Neural progenitor cell (in vitro differentiated cells): ENCODE measurements around the gene DCLK2. TPM values are rescaled to one million over a fixed set of nuclear protein-coding genes. Genes with fewer than 3 reads are reported as not detected.
"Not testable (repeated sequence)": the region's sequence is repeated elsewhere in the genome, so short reads cannot be mapped to it uniquely, and the experiment has no call there.

ENCODE experiments used
- DNase-seq: peaks from one replicate; pipeline ENCODE4 v3.0.0-alpha.2; 2016; ENCODE audit warnings: low spot score
- H2AFZ ChIP-seq: fragments of 200-600 bp; sonication (generic); replicated peaks from 2 replicates; pipeline ENCODE4 v1.6.1; 2016; ENCODE audit warnings: antibody characterized with exemption
- H3F3A ChIP-seq: fragments of 200-600 bp; sonication (generic); 2 replicates; pipeline ENCODE4 v1.6.1; 2016; ENCODE audit warnings: antibody characterized with exemption, low read depth
- H3K27ac ChIP-seq: fragments of 200-600 bp; sonication (generic); 2 replicates; pipeline ENCODE4 v1.5.1; 2016; ENCODE audit warnings: mild to moderate bottlenecking
- H3K27me3 ChIP-seq: fragments of 200-600 bp; sonication (generic); 2 replicates; pipeline ENCODE4 v1.6.1; 2016; ENCODE audit warnings: mild to moderate bottlenecking, moderate library complexity
- H3K36me3 ChIP-seq: fragments of 200-600 bp; sonication (generic); 2 replicates; pipeline ENCODE4 v1.5.1; 2016
- H3K4me1 ChIP-seq: fragments of 200-600 bp; sonication (generic); 2 replicates; pipeline ENCODE4 v1.6.1; 2016; ENCODE audit warnings: mixed run types
- H3K4me2 ChIP-seq: fragments of 200-600 bp; sonication (generic); 2 replicates; pipeline ENCODE4 v1.6.1; 2016
- H3K4me3 ChIP-seq: fragments of 200-600 bp; sonication (generic); 2 replicates; pipeline ENCODE4 v1.5.1; 2016
- H3K79me2 ChIP-seq: fragments of 200-600 bp; sonication (generic); 2 replicates; pipeline ENCODE4 v1.6.1; 2016; ENCODE audit warnings: low read depth
- H3K9ac ChIP-seq: fragments of 200-600 bp; sonication (generic); 2 replicates; pipeline ENCODE4 v1.6.1; 2016
- H3K9me3 ChIP-seq: fragments of 200-600 bp; sonication (generic); 2 replicates; pipeline ENCODE4 v1.5.1; 2016; ENCODE audit warnings: low read depth
- H4K20me1 ChIP-seq: fragments of 200-600 bp; sonication (generic); 2 replicates; pipeline ENCODE4 v1.6.1; 2016; ENCODE audit warnings: low read depth
- H3K27ac Mint-ChIP-seq: 3 replicates; pipeline ENCODE4 v1.8.0; 2021; ENCODE audit warnings: mixed read lengths
- H3K27me3 Mint-ChIP-seq: 2 replicates; pipeline ENCODE4 v1.8.0; 2022; ENCODE audit warnings: low read depth, mild to moderate bottlenecking, inconsistent platforms, moderate library complexity, mixed read lengths; ENCODE audit not compliant: insufficient read depth
- H3K36me3 Mint-ChIP-seq: 3 replicates; pipeline ENCODE4 v1.8.0; 2021; ENCODE audit warnings: mixed read lengths
- H3K4me1 Mint-ChIP-seq: 3 replicates; pipeline ENCODE4 v1.8.0; 2021; ENCODE audit warnings: mixed read lengths
- H3K4me3 Mint-ChIP-seq: 3 replicates; pipeline ENCODE4 v1.8.0; 2021; ENCODE audit warnings: mild to moderate bottlenecking, moderate library complexity, mixed read lengths
- H3K9me3 Mint-ChIP-seq: 3 replicates; pipeline ENCODE4 v1.8.0; 2020; ENCODE audit warnings: mixed read lengths
- EZH2 ChIP-seq: fragments of 200-600 bp; sonication (generic); IDR thresholded peaks from 2 replicates; pipeline ENCODE4 v1.6.1; 2017; ENCODE audit warnings: antibody characterized with exemption, mild to moderate bottlenecking, moderate library complexity
- EZH2phosphoT487 ChIP-seq: fragments of 200-600 bp; sonication (generic); IDR thresholded peaks from 2 replicates; pipeline ENCODE4 v1.6.1; 2017; ENCODE audit warnings: antibody characterized with exemption
- total RNA-seq: library from RNA; depleted of rRNA; stranded (reverse); fragments of >200 nt; gene quantifications from 2 replicates; pipeline ENCODE4 v1.2.3, GENCODE V29; 2015; ENCODE audit warnings: low replicate concordance
- TF ChIP-seq, protein P1 (sequence below): fragments of 200-600 bp; sonication (generic); IDR thresholded peaks from 2 replicates; pipeline ENCODE4 v1.5.1; 2017; ENCODE audit warnings: antibody characterized with exemption, mild to moderate bottlenecking

The DCLK2 gene
- total RNA-seq, 1 donor from 2014 or later, result 11.7 TPM

DNA sequence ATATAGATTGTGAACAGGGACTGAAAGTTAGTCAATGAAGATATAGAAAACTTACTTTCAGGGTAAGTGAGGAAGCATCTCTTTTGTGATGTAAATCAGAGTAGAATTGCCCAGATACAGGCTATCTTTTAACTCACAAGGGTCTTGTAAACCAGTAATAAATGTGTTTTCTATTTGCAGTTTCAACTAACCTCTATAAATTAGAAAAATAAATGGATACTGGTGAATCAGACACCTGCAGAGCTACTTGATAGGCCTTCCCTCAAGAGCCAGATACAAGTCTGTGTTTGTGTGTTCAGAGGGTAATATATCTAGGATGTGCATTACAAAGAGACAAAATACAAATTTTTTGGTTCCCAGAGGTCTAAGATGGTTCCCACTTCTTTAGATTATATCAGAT is 82.9 kb downstream of the DCLK2 start:
- Histone ChIP-seq H3F3A (no peaks in the 10 kb centered on the region), H4K20me1 (no peaks in the 10 kb centered on the region), H3K4me3 (no peak overlapping the region), H3K79me2 (no peaks in the 10 kb centered on the region), H3K27ac (no peak overlapping the region), H3K36me3 (no peaks in the 10 kb centered on the region), H3K4me2 (no peak overlapping the region), H3K27me3 (no peaks in the 10 kb centered on the region), H3K9me3 (no peaks in the 10 kb centered on the region), H2AFZ (no peak overlapping the region), H3K4me1 (no peaks in the 10 kb centered on the region), H3K9ac (no peak overlapping the region)
- Mint-ChIP-seq H3K27ac (no peak overlapping the region), H3K36me3 (peaks cover 16% of the 10 kb centered on the region), H3K9me3 (no peaks in the 10 kb centered on the region), H3K4me3 (no peak overlapping the region), H3K4me1 (peaks cover 7% of the 10 kb centered on the region), H3K27me3 (no peaks in the 10 kb centered on the region)
- TF ChIP-seq EZH2phosphoT487 (no peak), EZH2 (no peak)
- TF ChIP-seq, protein P1, sequence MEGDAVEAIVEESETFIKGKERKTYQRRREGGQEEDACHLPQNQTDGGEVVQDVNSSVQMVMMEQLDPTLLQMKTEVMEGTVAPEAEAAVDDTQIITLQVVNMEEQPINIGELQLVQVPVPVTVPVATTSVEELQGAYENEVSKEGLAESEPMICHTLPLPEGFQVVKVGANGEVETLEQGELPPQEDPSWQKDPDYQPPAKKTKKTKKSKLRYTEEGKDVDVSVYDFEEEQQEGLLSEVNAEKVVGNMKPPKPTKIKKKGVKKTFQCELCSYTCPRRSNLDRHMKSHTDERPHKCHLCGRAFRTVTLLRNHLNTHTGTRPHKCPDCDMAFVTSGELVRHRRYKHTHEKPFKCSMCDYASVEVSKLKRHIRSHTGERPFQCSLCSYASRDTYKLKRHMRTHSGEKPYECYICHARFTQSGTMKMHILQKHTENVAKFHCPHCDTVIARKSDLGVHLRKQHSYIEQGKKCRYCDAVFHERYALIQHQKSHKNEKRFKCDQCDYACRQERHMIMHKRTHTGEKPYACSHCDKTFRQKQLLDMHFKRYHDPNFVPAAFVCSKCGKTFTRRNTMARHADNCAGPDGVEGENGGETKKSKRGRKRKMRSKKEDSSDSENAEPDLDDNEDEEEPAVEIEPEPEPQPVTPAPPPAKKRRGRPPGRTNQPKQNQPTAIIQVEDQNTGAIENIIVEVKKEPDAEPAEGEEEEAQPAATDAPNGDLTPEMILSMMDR, result no peak
- DNase-seq, result no peak

DNA sequence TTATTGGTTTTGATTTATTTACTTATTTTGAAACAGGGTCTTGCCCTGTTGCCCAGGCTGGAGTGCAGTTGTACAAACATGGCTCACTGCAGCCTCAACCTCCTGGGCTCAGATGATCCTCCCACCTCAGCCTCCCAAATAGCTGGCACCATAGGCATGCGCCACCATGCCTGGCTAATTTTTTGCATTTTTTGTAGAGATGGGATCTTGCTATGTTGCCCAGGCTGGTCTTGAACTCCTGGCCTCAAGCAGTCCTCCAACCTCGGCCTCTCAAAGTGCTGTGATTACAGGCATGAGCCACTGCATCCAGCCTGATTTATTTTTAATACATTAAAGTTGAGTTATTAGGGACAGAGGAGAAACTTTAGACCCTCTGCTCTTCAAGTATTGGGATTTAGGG is 83.8 kb downstream of the DCLK2 start:
- not testable (repeated sequence) for H3K9me3 ChIP-seq, H3K27me3 ChIP-seq, H3K4me3 ChIP-seq, H3K9me3 Mint-ChIP-seq, H3K4me1 Mint-ChIP-seq, H3K9ac ChIP-seq, H3K36me3 ChIP-seq, H3K79me2 ChIP-seq, H4K20me1 ChIP-seq, H3K27ac Mint-ChIP-seq, H3K4me1 ChIP-seq, H3K27ac ChIP-seq, DNase-seq, H3K4me3 Mint-ChIP-seq, H3K4me2 ChIP-seq, H3K27me3 Mint-ChIP-seq, H2AFZ ChIP-seq, H3F3A ChIP-seq
- peaks cover 18% of the 10 kb centered on the region for H3K36me3 Mint-ChIP-seq

DNA sequence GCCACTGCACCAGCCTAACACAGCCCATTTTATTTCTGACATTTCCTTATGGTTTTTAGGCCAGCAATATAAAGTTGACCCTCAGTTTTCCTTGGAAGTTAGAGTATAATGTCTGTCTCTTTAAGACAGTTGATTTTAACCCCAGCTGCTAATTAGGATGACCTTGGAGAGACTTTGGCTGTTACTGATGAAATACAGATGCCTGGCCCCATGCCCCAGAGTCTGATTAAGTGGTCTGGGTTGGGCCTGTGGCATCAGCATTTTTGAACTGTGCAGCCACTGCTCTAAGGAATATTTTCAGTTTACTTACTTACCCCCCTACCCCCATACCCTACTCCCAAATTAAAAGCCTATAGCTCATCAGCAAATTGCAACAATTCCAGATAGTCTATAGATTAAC is 85.8 kb downstream of the DCLK2 start:
- TF ChIP-seq EZH2phosphoT487, result no peak
- TF ChIP-seq EZH2, result no peak
- TF ChIP-seq, protein P1, result no peak
- no peak overlapping the region for H3K4me2 ChIP-seq
- Mint-ChIP-seq H3K4me3 (no peak overlapping the region), H3K4me1 (peaks cover 3% of the 10 kb centered on the region), H3K27me3 (peaks cover 3% of the 10 kb centered on the region), H3K27ac (no peak overlapping the region), H3K9me3 (no peaks in the 10 kb centered on the region), H3K36me3 (peaks cover 21% of the 10 kb centered on the region)
- H2AFZ ChIP-seq, result no peak overlapping the region
- H3K79me2 ChIP-seq, result no peaks in the 10 kb centered on the region
- H3K27me3 ChIP-seq, result no peaks in the 10 kb centered on the region
- H3K27ac ChIP-seq, result no peak overlapping the region
- no peaks in the 10 kb centered on the region for H3K36me3 ChIP-seq
- no peak overlapping the region for H3K9ac ChIP-seq
- no peak overlapping the region for H3K4me3 ChIP-seq
- no peaks in the 10 kb centered on the region for H4K20me1 ChIP-seq
- H3K4me1 ChIP-seq, result no peaks in the 10 kb centered on the region
- no peaks in the 10 kb centered on the region for H3K9me3 ChIP-seq
- no peaks in the 10 kb centered on the region for H3F3A ChIP-seq
- DNase-seq, result no peak

DNA sequence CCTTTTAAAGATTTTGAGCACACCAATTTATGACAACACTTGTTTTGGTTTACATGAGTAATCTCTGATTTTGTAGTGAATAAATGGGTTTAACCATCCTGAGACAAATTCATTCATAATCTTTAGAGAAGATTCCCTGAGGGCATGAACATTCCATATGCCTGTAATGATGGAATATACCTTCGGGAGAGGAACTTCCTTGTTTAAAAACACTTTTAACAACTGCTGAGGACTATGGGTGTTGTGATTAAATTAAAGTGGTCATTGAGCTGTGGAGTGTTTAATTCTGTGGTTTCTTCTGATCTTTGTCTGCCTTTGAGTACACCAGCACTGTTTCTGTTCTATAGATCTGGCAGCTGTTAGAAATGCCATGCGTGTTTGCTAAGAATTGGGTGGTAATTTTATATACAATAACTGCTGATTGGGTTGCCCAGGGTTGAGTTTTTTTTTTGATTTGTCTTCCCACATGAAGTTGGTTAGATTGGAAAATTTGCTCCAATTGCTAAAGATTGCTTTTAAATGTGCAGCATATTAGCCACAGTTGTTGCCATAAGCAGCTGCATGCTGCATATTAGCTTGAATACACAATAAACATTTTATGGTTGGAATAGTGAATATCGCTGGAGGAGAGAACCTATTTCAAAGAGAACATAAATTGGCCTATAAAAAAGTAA is 86.8 kb downstream of the DCLK2 start:
- no peaks in the 10 kb centered on the region for H3K79me2 ChIP-seq
- DNase-seq, result no peak
- no peaks in the 10 kb centered on the region for H3K9me3 Mint-ChIP-seq

More for the DNA sequence above, 86.8 kb downstream of the DCLK2 start:
- Histone ChIP-seq H3K27ac (no peak overlapping the region), H3K36me3 (no peaks in the 10 kb centered on the region), H3K4me2 (no peak overlapping the region), H4K20me1 (no peaks in the 10 kb centered on the region), H3K27me3 (no peaks in the 10 kb centered on the region), H3K9ac (no peak overlapping the region), H3F3A (no peaks in the 10 kb centered on the region), H2AFZ (no peak overlapping the region), H3K4me3 (no peak overlapping the region), H3K4me1 (no peaks in the 10 kb centered on the region), H3K9me3 (no peaks in the 10 kb centered on the region)
- Mint-ChIP-seq H3K36me3 (peaks cover 21% of the 10 kb centered on the region), H3K4me3 (no peak overlapping the region), H3K27me3 (peaks cover 3% of the 10 kb centered on the region), H3K4me1 (peaks cover 3% of the 10 kb centered on the region), H3K27ac (no peak overlapping the region)
- TF ChIP-seq EZH2 (no peak), EZH2phosphoT487 (no peak)
- TF ChIP-seq, protein P1, result no peak
